Mesothelial cell of epicardium (in vitro differentiated cells): ENCODE data around the gene SLC37A1. TPM values are rescaled to one million over a fixed set of nuclear protein-coding genes. Genes with fewer than 3 reads are reported as not detected.

Experiments
- DNase-seq, 2 experiments: peaks; one replicate each; pipeline ENCODE4 v3.0.0; 2021; ENCODE audit warnings: low spot score in 2 of 2; ENCODE audit not compliant: unreplicated experiment in 2 of 2
- H3K27ac Mint-ChIP-seq: 2 replicates; pipeline ENCODE4 v1.8.0; 2021; ENCODE audit warnings: mixed read lengths
- H3K27me3 Mint-ChIP-seq: 2 replicates; pipeline ENCODE4 v1.8.0; 2021; ENCODE audit warnings: low read depth, mixed read lengths
- H3K36me3 Mint-ChIP-seq: 2 replicates; pipeline ENCODE4 v1.8.0; 2021; ENCODE audit warnings: mixed read lengths
- H3K4me1 Mint-ChIP-seq: 2 replicates; pipeline ENCODE4 v1.8.0; 2021; ENCODE audit warnings: mixed read lengths
- H3K4me3 Mint-ChIP-seq: 2 replicates; pipeline ENCODE4 v1.8.0; 2021; ENCODE audit warnings: mild to moderate bottlenecking, moderate library complexity, mixed read lengths
- H3K9me3 Mint-ChIP-seq: 2 replicates; pipeline ENCODE4 v1.8.0; 2021; ENCODE audit warnings: mixed read lengths
- CTCF ChIP-seq: fragments of 200-600 bp; sonication (generic); IDR thresholded peaks from one replicate; pipeline ENCODE4 v1.5.0; 2021; ENCODE audit warnings: antibody characterized with exemption; ENCODE audit not compliant: unreplicated experiment
- total RNA-seq: library from RNA; stranded (reverse); gene quantifications from 3 replicates; pipeline ENCODE4 v1.2.1, GENCODE V29; 2021

SLC37A1 gene
- total RNA-seq, 1 donor from 2014 or later: 13.0 TPM

- Mint-ChIP-seq H3K4me1 (no peaks in the 10 kb centered on the region), H3K9me3 (peaks cover 7% of the 10 kb centered on the region)
These were observed 84.0 kb downstream of the SLC37A1 start for GRCh38 chr21:42597487-42598158.

GRCh38 chr21:42598159-42598735 is 84.6 kb downstream of the SLC37A1 start:
- no peak for TF ChIP-seq CTCF
- no peak for DNase-seq
- H3K27me3 Mint-ChIP-seq: no peaks in the 10 kb centered on the region
- no peaks in the 10 kb centered on the region for H3K4me1 Mint-ChIP-seq
- no peak overlapping the region for H3K27ac Mint-ChIP-seq
- peaks cover 7% of the 10 kb centered on the region for H3K9me3 Mint-ChIP-seq
- H3K4me3 Mint-ChIP-seq: no peak overlapping the region
- peaks cover 2% of the 10 kb centered on the region for H3K36me3 Mint-ChIP-seq

More at GRCh38 chr21:42597487-42598158, 84.0 kb downstream of the SLC37A1 start:
- no peak overlapping the region for H3K4me3 Mint-ChIP-seq
- H3K36me3 Mint-ChIP-seq: peaks cover 2% of the 10 kb centered on the region
- H3K27ac Mint-ChIP-seq: no peak overlapping the region
- no peak for TF ChIP-seq CTCF
- peaks cover under 1% of the 10 kb centered on the region for H3K27me3 Mint-ChIP-seq
- no peak for DNase-seq

- H3K36me3 Mint-ChIP-seq: peaks cover 2% of the 10 kb centered on the region
- no peak for TF ChIP-seq CTCF
- H3K27ac Mint-ChIP-seq: no peak overlapping the region
- H3K27me3 Mint-ChIP-seq: no peaks in the 10 kb centered on the region
- H3K4me1 Mint-ChIP-seq: no peaks in the 10 kb centered on the region
- H3K9me3 Mint-ChIP-seq: peaks cover 13% of the 10 kb centered on the region
- no peak overlapping the region for H3K4me3 Mint-ChIP-seq
- no peak for DNase-seq
These were observed 85.8 kb downstream of the SLC37A1 start for GRCh38 chr21:42599486-42599885.

GRCh38 chr21:42599962-42600361 is 86.3 kb downstream of the SLC37A1 start:
- Mint-ChIP-seq H3K4me3 (no peak overlapping the region), H3K27me3 (no peaks in the 10 kb centered on the region), H3K27ac (no peak overlapping the region), H3K36me3 (peaks cover 2% of the 10 kb centered on the region), H3K9me3 (peaks cover 13% of the 10 kb centered on the region), H3K4me1 (no peaks in the 10 kb centered on the region)
- DNase-seq: no peak
- TF ChIP-seq CTCF: no peak

GRCh38 chr21:42601656-42602055 is 88.0 kb downstream of the SLC37A1 start:
- Mint-ChIP-seq H3K36me3 (peaks cover 2% of the 10 kb centered on the region), H3K27me3 (no peaks in the 10 kb centered on the region), H3K4me3 (no peak overlapping the region), H3K27ac (no peak overlapping the region), H3K9me3 (peaks cover 28% of the 10 kb centered on the region), H3K4me1 (no peaks in the 10 kb centered on the region)
- TF ChIP-seq CTCF: no peak
- no peak for DNase-seq
